ENCODE measurements around the gene ATP8B2.

- TF ChIP-seq CTCF (conservative IDR thresholded peaks at IDR 0.05 in 1 of 2, IDR thresholded peaks at IDR 0.05 in 1 of 2; ENCODE audit: extremely low read depth in 1 of 2, insufficient read depth in 1 of 2, low read depth in 1 of 2, low read length in 2 of 2) (no peak), EZH2 (IDR thresholded peaks at IDR 0.05; ENCODE audit: borderline replicate concordance, low read length) (no peak)
Observed at GRCh38 chr1:154361357-154361756, 36.0 kb downstream of the ATP8B2 start.
